Neural cell (in vitro differentiated cells): ENCODE results near the gene SOX5. TPM values are rescaled to one million over a fixed set of nuclear protein-coding genes. Genes with fewer than 3 reads are reported as not detected.

Experiments used
- H2AFZ ChIP-seq: fragments of 200-600, 300-800 bp; sonication (generic), shearing (Covaris generic); 2 replicates; pipeline ENCODE4 v1.6.0; 2014; ENCODE audit warnings: low read depth, mild to moderate bottlenecking, antibody characterized with exemption, low read length, moderate library complexity
- H3F3A ChIP-seq: fragments of 200-600 bp; shearing (Covaris generic); 2 replicates; pipeline ENCODE4 v1.6.1; 2016; ENCODE audit warnings: mild to moderate bottlenecking, moderate library complexity, mixed read lengths, antibody characterized with exemption, low read length; ENCODE audit not compliant: insufficient read depth, poor library complexity, severe bottlenecking
- H3K27ac ChIP-seq: fragments of 200-600, 300-800 bp; sonication (generic), shearing (Covaris generic); 2 replicates; pipeline ENCODE4 v1.5.1; 2014; ENCODE audit warnings: mild to moderate bottlenecking, low read length, moderate library complexity
- H3K27me3 ChIP-seq: fragments of 300-800, 200-600 bp; sonication (generic), shearing (Covaris generic); 2 replicates; pipeline ENCODE4 v1.6.0; 2014; ENCODE audit warnings: mild to moderate bottlenecking, low read depth, low read length, moderate library complexity; ENCODE audit not compliant: insufficient read depth
- H3K36me3 ChIP-seq: fragments of 300-800, 200-600 bp; sonication (generic), shearing (Covaris generic); 2 replicates; pipeline ENCODE4 v1.5.1; 2014; ENCODE audit warnings: mild to moderate bottlenecking, antibody characterized with exemption, low read length, moderate library complexity; ENCODE audit not compliant: insufficient read depth
- H3K4me2 ChIP-seq: fragments of 300-800, 200-600 bp; sonication (generic), shearing (Covaris generic); 2 replicates; pipeline ENCODE4 v1.6.0; 2014; ENCODE audit warnings: mild to moderate bottlenecking, low read length
- H3K4me3 ChIP-seq: fragments of 300-800, 200-600 bp; sonication (generic), shearing (Covaris generic); 2 replicates; pipeline ENCODE4 v1.5.1; 2014; ENCODE audit warnings: mild to moderate bottlenecking, low read length, moderate library complexity
- H3K79me2 ChIP-seq: fragments of 200-600 bp; shearing (Covaris generic); replicated peaks from 2 replicates; pipeline ENCODE4 v1.6.0; 2014; ENCODE audit warnings: mild to moderate bottlenecking, low read length, moderate library complexity; ENCODE audit not compliant: insufficient read depth
- H3K9ac ChIP-seq: fragments of 300-800, 200-600 bp; sonication (generic), shearing (Covaris generic); 2 replicates; pipeline ENCODE4 v1.6.1; 2016; ENCODE audit warnings: mild to moderate bottlenecking, low read length, mixed read lengths
- H3K9me2 ChIP-seq: fragments of 200-600 bp; shearing (Covaris generic); 2 replicates; pipeline ENCODE4 v1.6.1; 2016; ENCODE audit warnings: mild to moderate bottlenecking, low read length, mixed read lengths; ENCODE audit not compliant: insufficient read depth
- H3K9me3 ChIP-seq: fragments of 200-600, 300-800 bp; sonication (generic), shearing (Covaris generic); 2 replicates; pipeline ENCODE4 v1.6.1; 2016; ENCODE audit warnings: mild to moderate bottlenecking, mixed run types, low read length, moderate library complexity, mixed read lengths
- H4K20me1 ChIP-seq: fragments of 200-600 bp; shearing (Covaris generic); 2 replicates; pipeline ENCODE4 v1.6.1; 2016; ENCODE audit warnings: mild to moderate bottlenecking, mixed run types; ENCODE audit not compliant: insufficient read depth
- CTCF ChIP-seq: fragments of 450-650 bp; IDR thresholded peaks from 2 replicates; pipeline ENCODE4 v1.5.1; 2014; ENCODE audit warnings: antibody characterized with exemption, mild to moderate bottlenecking, moderate library complexity; ENCODE audit not compliant: poor library complexity, severe bottlenecking
- EP300 ChIP-seq: fragments of 450-650 bp; conservative IDR thresholded peaks from 2 replicates; pipeline ENCODE4 v1.6.1; 2014; ENCODE audit warnings: antibody characterized with exemption, mild to moderate bottlenecking, moderate library complexity; ENCODE audit not compliant: poor library complexity, severe bottlenecking
- EZH2 ChIP-seq: fragments of 200-600, 300-800 bp; shearing (Covaris generic), sonication (generic); IDR thresholded peaks from 2 replicates; pipeline ENCODE4 v1.6.1; 2014; ENCODE audit warnings: antibody characterized with exemption, low read length, borderline replicate concordance, mild to moderate bottlenecking; ENCODE audit not compliant: insufficient read depth, poor library complexity, severe bottlenecking
- MXI1 ChIP-seq: fragments of 450-650 bp; conservative IDR thresholded peaks from 2 replicates; pipeline ENCODE4 v1.6.1; 2014; ENCODE audit warnings: antibody characterized with exemption, mild to moderate bottlenecking; ENCODE audit not compliant: poor library complexity, severe bottlenecking
- POLR2AphosphoS5 ChIP-seq: IDR thresholded peaks from 2 replicates; pipeline ENCODE4 v1.6.1; 2012
- RAD21 ChIP-seq: fragments of 450-650 bp; conservative IDR thresholded peaks from 2 replicates; pipeline ENCODE4 v1.6.1; 2014; ENCODE audit warnings: antibody characterized with exemption, mild to moderate bottlenecking, moderate library complexity
- SMC3 ChIP-seq: fragments of 450-650 bp; conservative IDR thresholded peaks from 2 replicates; pipeline ENCODE4 v1.6.1; 2014; ENCODE audit warnings: antibody characterized with exemption, mild to moderate bottlenecking, moderate library complexity; ENCODE audit not compliant: poor library complexity
- TAF1 ChIP-seq: IDR thresholded peaks from 2 replicates; pipeline ENCODE4 v1.6.1; 2012; ENCODE audit warnings: low read depth
- polyA plus RNA-seq: library from polyadenylated mRNA; depleted of rRNA; stranded (reverse); fragments of >200 nt; gene quantifications from 2 replicates; pipeline ENCODE4 v1.2.3, GENCODE V29; 2014
- TF ChIP-seq, protein P1 (sequence below): IDR thresholded peaks from 2 replicates; pipeline ENCODE4 v1.6.1; 2012; ENCODE audit warnings: borderline replicate concordance

The SOX5 gene
- polyA plus RNA-seq, 1 donor from 2014 or later, result 1.8 TPM

- H3K4me2 ChIP-seq, result no peak overlapping the region
Observed at GRCh38 chr12:23831739-23832138, 117.7 kb downstream of the SOX5 start.

DNA sequence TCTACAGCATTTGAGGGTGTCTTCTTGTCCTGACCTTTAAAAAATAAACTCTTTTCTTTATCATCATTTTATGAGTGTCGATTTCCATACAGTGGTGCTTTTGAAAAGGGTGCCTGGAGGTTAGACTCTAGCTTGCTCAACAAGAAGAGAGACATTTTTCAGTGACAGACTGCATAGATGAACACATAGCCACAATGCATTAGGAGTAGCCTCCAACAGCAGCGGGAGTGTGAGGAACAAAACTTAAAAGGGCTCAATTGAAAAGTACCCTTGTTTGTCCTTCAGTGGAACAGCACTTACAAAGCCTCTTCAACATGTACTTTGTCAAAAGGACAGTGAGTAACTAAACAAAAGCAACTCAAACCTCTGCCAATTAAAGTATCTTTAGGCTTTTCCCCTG lies 119.3 kb downstream of the SOX5 start:
- Histone ChIP-seq H4K20me1 (no peaks in the 10 kb centered on the region), H3K9ac (no peak overlapping the region), H3K79me2 (peaks cover 5% of the 10 kb centered on the region), H3K27ac (no peak overlapping the region), H3K36me3 (no peaks in the 10 kb centered on the region), H3K9me3 (no peaks in the 10 kb centered on the region), H3K4me2 (no peak overlapping the region), H3F3A (no peaks in the 10 kb centered on the region), H3K9me2 (no peaks in the 10 kb centered on the region), H2AFZ (no peak overlapping the region), H3K27me3 (no peaks in the 10 kb centered on the region), H3K4me3 (no peak overlapping the region)
- TF ChIP-seq MXI1 (no peak), SMC3 (no peak), RAD21 (no peak), CTCF (no peak), EZH2 (no peak), TAF1 (no peak), POLR2AphosphoS5 (no peak), EP300 (no peak)
- TF ChIP-seq, protein P1, sequence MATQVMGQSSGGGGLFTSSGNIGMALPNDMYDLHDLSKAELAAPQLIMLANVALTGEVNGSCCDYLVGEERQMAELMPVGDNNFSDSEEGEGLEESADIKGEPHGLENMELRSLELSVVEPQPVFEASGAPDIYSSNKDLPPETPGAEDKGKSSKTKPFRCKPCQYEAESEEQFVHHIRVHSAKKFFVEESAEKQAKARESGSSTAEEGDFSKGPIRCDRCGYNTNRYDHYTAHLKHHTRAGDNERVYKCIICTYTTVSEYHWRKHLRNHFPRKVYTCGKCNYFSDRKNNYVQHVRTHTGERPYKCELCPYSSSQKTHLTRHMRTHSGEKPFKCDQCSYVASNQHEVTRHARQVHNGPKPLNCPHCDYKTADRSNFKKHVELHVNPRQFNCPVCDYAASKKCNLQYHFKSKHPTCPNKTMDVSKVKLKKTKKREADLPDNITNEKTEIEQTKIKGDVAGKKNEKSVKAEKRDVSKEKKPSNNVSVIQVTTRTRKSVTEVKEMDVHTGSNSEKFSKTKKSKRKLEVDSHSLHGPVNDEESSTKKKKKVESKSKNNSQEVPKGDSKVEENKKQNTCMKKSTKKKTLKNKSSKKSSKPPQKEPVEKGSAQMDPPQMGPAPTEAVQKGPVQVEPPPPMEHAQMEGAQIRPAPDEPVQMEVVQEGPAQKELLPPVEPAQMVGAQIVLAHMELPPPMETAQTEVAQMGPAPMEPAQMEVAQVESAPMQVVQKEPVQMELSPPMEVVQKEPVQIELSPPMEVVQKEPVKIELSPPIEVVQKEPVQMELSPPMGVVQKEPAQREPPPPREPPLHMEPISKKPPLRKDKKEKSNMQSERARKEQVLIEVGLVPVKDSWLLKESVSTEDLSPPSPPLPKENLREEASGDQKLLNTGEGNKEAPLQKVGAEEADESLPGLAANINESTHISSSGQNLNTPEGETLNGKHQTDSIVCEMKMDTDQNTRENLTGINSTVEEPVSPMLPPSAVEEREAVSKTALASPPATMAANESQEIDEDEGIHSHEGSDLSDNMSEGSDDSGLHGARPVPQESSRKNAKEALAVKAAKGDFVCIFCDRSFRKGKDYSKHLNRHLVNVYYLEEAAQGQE, result no peak

More at GRCh38 chr12:23831739-23832138, 117.7 kb downstream of the SOX5 start:
- H3K9me3 ChIP-seq, result no peaks in the 10 kb centered on the region
- H3K9me2 ChIP-seq, result no peaks in the 10 kb centered on the region
- no peaks in the 10 kb centered on the region for H3K27me3 ChIP-seq
- no peaks in the 10 kb centered on the region for H3F3A ChIP-seq
- H3K4me3 ChIP-seq, result no peak overlapping the region
- no peak overlapping the region for H2AFZ ChIP-seq
- no peaks in the 10 kb centered on the region for H3K36me3 ChIP-seq
- TF ChIP-seq RAD21 (no peak), SMC3 (no peak), MXI1 (no peak), EP300 (no peak)
- TF ChIP-seq, protein P1, result no peak
- peaks cover 5% of the 10 kb centered on the region for H3K79me2 ChIP-seq
- no peak overlapping the region for H3K9ac ChIP-seq
- H3K27ac ChIP-seq, result no peak overlapping the region
- no peaks in the 10 kb centered on the region for H4K20me1 ChIP-seq
